ENCODE data around the gene KCNA10.
A peak's percentile ranks its signal among the peaks of the same experiment; 100 is the strongest.

KCNA10 gene

DNA sequence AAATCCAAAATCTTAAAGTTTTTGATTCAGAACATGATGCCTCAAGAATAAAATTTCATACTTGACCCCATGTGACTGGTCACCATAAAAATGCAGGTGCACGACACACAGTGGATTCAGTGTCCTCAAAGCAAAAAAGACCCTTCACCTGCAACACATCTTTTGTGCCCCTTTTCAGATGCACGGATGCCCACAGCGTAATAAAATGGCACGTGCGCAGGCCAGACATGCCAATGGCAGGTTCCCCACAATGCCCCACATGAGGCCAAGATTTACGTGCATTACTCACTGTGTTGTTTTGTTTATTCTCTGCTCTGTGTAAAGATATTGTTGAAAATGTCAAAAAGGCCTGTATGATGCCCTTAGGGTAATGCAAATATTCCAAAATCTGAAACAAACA lies 9.3 kb downstream of the KCNA10 start:
- Mint-ChIP-seq H3K4me3 (no peak overlapping the region), H3K36me3 (ENCODE audit: low read depth) (no peaks in the 10 kb centered on the region), H3K9me3 (no peaks in the 10 kb centered on the region), H3K4me1 (peaks cover 18% of the 10 kb centered on the region), H3K27me3 (ENCODE audit: low read depth) (peaks cover 15% of the 10 kb centered on the region), H3K27ac (no peak overlapping the region)
- TF ChIP-seq, protein P1, sequence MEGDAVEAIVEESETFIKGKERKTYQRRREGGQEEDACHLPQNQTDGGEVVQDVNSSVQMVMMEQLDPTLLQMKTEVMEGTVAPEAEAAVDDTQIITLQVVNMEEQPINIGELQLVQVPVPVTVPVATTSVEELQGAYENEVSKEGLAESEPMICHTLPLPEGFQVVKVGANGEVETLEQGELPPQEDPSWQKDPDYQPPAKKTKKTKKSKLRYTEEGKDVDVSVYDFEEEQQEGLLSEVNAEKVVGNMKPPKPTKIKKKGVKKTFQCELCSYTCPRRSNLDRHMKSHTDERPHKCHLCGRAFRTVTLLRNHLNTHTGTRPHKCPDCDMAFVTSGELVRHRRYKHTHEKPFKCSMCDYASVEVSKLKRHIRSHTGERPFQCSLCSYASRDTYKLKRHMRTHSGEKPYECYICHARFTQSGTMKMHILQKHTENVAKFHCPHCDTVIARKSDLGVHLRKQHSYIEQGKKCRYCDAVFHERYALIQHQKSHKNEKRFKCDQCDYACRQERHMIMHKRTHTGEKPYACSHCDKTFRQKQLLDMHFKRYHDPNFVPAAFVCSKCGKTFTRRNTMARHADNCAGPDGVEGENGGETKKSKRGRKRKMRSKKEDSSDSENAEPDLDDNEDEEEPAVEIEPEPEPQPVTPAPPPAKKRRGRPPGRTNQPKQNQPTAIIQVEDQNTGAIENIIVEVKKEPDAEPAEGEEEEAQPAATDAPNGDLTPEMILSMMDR (IDR thresholded peaks at IDR 0.05; ENCODE audit: unreplicated experiment in 3 of 3), result no peak

DNA sequence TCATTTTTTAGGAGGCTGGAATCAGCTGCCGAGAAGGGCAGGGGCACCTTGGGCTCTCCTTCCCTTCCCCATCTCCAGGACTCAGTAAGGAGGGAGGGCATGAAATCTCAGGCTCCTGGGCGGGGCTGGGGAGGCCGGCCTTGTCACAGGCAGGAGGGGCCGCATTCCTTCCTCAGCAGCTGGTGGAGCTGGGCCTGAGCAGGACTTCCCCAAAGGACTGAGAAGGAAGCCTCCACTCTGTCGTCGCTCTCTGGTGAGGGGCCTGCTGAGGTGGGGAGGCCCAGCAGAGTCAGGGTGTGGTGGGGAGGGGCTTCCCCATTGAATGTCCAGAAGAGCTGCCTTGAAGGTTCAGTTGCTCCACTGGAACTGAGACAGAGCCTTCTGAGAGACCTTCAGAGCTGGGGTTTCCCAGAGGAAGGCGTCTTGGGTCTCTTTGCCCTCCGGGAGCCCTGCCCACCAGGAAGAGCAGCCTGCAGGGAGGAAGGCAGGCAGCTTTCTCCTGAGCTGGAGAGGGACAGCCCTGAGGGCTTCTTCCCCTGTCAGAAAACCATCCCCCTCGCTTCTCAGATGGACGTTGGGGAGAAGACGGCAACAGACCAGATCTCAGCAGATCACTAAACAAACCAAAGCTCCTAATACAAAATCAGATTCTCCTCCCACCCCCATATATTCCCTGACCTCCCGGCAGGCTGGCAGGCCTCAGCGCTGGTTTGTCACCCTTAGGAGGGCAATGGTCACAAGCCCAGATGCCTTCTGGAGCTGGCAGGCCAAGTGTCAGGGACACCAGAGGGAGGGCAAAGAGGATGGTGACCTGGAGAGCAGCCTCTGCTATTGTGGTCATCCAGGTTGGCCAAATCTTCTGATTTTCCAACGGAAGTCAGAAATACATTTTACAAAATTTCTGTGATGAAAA lies 10.7 kb downstream of the KCNA10 start:
- Mint-ChIP-seq H3K27me3 (ENCODE audit: low read depth) (peaks cover 19% of the 10 kb centered on the region), H3K4me1 (peaks cover 14% of the 10 kb centered on the region), H3K9me3 (no peaks in the 10 kb centered on the region), H3K4me3 (peak overlapping the region in 1 of 3 experiments; percentile 8), H3K36me3 (ENCODE audit: low read depth) (no peaks in the 10 kb centered on the region), H3K27ac (no peak overlapping the region)
- TF ChIP-seq, protein P1 (IDR thresholded peaks at IDR 0.05; ENCODE audit: unreplicated experiment in 3 of 3), result no peak

DNA sequence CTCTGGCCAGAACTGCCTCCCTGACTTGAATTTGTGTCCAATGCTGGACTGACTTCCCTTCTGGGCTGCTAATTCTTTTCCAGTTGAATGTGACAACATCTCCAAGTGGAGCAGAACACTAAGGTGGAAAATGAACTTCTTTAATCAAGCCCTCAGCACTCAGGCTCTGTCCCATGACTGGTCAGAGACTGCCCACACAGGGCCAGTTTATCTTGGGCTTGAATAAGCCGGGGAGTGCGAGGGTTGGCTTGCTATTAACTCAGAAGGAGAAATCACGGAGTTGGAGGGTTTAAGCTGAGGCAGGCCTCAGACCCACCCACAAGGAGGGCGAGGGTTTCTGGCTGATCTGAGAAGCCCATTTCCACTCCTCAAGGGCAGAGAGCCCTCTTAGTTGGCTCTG lies 12.4 kb downstream of the KCNA10 start:
- no peaks in the 10 kb centered on the region for H3K9me3 Mint-ChIP-seq
- TF ChIP-seq, protein P1 (IDR thresholded peaks at IDR 0.05; ENCODE audit: unreplicated experiment in 3 of 3), result no peak
- peaks cover 12% of the 10 kb centered on the region for H3K4me1 Mint-ChIP-seq
- H3K27ac Mint-ChIP-seq, result no peak overlapping the region
- H3K4me3 Mint-ChIP-seq, result no peak overlapping the region
- H3K27me3 Mint-ChIP-seq (ENCODE audit: low read depth), result peaks cover 30% of the 10 kb centered on the region
- no peaks in the 10 kb centered on the region for H3K36me3 Mint-ChIP-seq (ENCODE audit: low read depth)

DNA sequence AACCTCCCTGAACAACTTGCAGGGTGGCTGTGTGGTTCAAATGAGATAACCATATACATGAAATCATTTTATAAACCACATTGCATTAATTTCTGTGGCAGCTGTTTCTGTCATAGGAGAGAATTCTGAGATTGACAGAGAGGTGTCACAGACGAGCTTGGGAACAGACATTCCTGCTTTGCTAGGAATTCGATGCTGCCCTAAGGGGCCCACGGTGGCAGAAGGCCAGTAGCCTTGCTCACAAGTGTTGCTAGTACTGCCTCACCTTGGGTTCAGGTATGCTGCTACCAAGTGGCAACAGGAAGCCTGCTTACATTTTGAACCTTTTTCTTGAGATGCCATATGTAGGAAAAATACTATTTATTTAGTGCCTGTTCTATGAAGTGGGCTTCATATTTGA lies 13.4 kb downstream of the KCNA10 start:
- Mint-ChIP-seq H3K27me3 (ENCODE audit: low read depth) (peaks cover 32% of the 10 kb centered on the region), H3K9me3 (no peaks in the 10 kb centered on the region), H3K27ac (no peak overlapping the region), H3K4me1 (peaks cover 12% of the 10 kb centered on the region), H3K36me3 (ENCODE audit: low read depth) (no peaks in the 10 kb centered on the region), H3K4me3 (no peak overlapping the region)
- TF ChIP-seq, protein P1 (IDR thresholded peaks at IDR 0.05; ENCODE audit: unreplicated experiment in 3 of 3), result no peak

DNA sequence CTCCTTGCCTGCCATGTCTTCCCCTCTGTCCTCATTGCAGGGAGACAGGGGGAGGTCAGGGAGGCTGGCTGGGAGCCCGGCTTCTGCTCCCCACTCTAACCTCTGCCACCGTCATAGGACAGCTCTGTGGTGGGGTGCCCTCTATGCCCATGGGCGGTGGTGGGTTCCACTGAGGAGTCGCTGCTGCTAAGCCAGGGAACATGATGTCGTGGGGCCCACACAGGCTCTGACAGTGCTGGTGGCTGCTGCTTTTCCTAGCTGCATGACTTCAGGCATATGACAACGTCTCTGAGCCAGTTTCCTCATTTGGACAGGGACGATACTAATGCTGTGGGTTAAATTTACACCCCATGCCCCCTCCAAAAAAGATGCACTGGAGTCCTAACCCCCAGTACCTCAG lies 14.7 kb downstream of the KCNA10 start:
- TF ChIP-seq, protein P1 (IDR thresholded peaks at IDR 0.05; ENCODE audit: unreplicated experiment in 3 of 3), result no peak
- H3K27me3 Mint-ChIP-seq (ENCODE audit: low read depth), result peaks cover 36% of the 10 kb centered on the region
- no peaks in the 10 kb centered on the region for H3K36me3 Mint-ChIP-seq (ENCODE audit: low read depth)
- H3K4me3 Mint-ChIP-seq, result no peak overlapping the region
- H3K4me1 Mint-ChIP-seq, result peaks cover 12% of the 10 kb centered on the region
- no peaks in the 10 kb centered on the region for H3K9me3 Mint-ChIP-seq
- no peak overlapping the region for H3K27ac Mint-ChIP-seq

DNA sequence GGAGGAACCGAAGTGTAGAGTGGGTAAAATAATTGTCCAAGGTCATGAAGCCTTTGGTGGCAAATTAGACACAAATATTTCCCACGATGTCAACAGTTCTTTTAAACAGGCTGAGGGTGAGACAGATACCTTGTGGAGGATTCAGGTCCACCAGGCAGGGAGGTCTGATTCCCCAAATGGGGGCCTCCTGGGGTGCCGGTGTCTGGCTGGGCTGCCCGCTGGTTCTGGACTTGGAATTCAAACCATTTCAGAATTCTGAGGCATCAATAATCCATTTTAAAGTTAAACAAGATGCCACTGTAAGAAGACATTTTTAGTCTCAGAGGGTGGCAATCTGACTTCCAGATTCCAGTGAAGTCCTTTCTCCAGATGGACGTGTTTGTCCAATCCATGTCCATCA lies 15.5 kb downstream of the KCNA10 start:
- H3K4me3 Mint-ChIP-seq, result no peak overlapping the region
- no peaks in the 10 kb centered on the region for H3K36me3 Mint-ChIP-seq (ENCODE audit: low read depth)
- peaks cover 33% of the 10 kb centered on the region for H3K27me3 Mint-ChIP-seq (ENCODE audit: low read depth)
- H3K4me1 Mint-ChIP-seq, result peaks cover 10% of the 10 kb centered on the region
- H3K9me3 Mint-ChIP-seq, result no peaks in the 10 kb centered on the region
- TF ChIP-seq, protein P1 (IDR thresholded peaks at IDR 0.05; ENCODE audit: unreplicated experiment in 3 of 3), result no peak
- no peak overlapping the region for H3K27ac Mint-ChIP-seq

Measured in nephron (organoid).